BJ (cell line): ENCODE measurements around the gene PRAF2. TPM values are rescaled to one million over a fixed set of nuclear protein-coding genes. Genes with fewer than 3 reads are reported as not detected.

Source experiments
- CTCF ChIA-PET: fragments of 350-600 bp; formaldehyde crosslinking; extraction: SDS; loops from one replicate; lab custom pipeline; 2021; ENCODE audit warnings: antibody characterized with exemption, inconsistent platforms; lab: Yijun Ruan, JAX
- POLR2A ChIA-PET: fragments of 300-600 bp; sonication (Branson Sonifier 250); formaldehyde crosslinking; extraction: SDS; loops from one replicate; lab custom pipeline; 2021; ENCODE audit warnings: antibody characterized with exemption; lab: Charles Lee
- DNase-seq: peaks from one replicate; pipeline ENCODE4 v3.0.0-alpha.2; 2011; ENCODE audit warnings: low read depth
- H3K27me3 ChIP-seq: 2 replicates; pipeline ENCODE4 v1.6.0; 2011; ENCODE audit warnings: low read length; ENCODE audit not compliant: control insufficient read depth, insufficient read depth
- H3K36me3 ChIP-seq: 2 replicates; pipeline ENCODE4 v1.5.1; 2011; ENCODE audit warnings: low read length; ENCODE audit not compliant: control insufficient read depth, insufficient read depth
- H3K4me3 ChIP-seq: 2 replicates; pipeline ENCODE4 v1.5.1; 2011; ENCODE audit warnings: low read depth, mild to moderate bottlenecking, control low read depth, low read length
- CTCF ChIP-seq: IDR thresholded peaks from 2 replicates; pipeline ENCODE4 v1.5.1; 2011; ENCODE audit warnings: low read depth, mild to moderate bottlenecking, control low read depth, inconsistent platforms, low read length, moderate library complexity; ENCODE audit not compliant: insufficient read depth
- polyA plus RNA-seq: library from polyadenylated mRNA; depleted of rRNA; stranded (reverse); fragments of >200 nt; gene quantifications from 2 replicates; pipeline ENCODE4 v1.2.3, GENCODE V29; 2011

Gene PRAF2
- polyA plus RNA-seq, 1 experiment = 48.8 TPM

GRCh38 chrX:49063715-49064114 lies 10.1 kb downstream of the PRAF2 start:
- no peak overlapping the region for H3K4me3 ChIP-seq
- H3K27me3 ChIP-seq = no peaks in the 10 kb centered on the region
- no peaks in the 10 kb centered on the region for H3K36me3 ChIP-seq
- POLR2A ChIA-PET = no interaction called here
- TF ChIP-seq CTCF = no peak
- no peak for DNase-seq
- CTCF ChIA-PET = no interaction called here

- H3K4me3 ChIP-seq = no peak overlapping the region
- ChIA-PET CTCF (interaction anchor here (0.7 to 1.5 kb wide), 2 partner anchors 8 to 1571 kb away, joined by 3 read pairs; no protein-coding TSS in a partner anchor), POLR2A (no interaction called here)
- no peaks in the 10 kb centered on the region for H3K36me3 ChIP-seq
- no peak for DNase-seq
- TF ChIP-seq CTCF = no peak
- H3K27me3 ChIP-seq = no peaks in the 10 kb centered on the region
These were observed 11.9 kb downstream of the PRAF2 start for GRCh38 chrX:49061916-49062315.

- ChIA-PET CTCF (interaction anchor here (1.5 kb wide), 1 partner anchor 8 kb away, joined by 3 read pairs; no protein-coding TSS in a partner anchor), POLR2A (no interaction called here)
- H3K27me3 ChIP-seq = no peaks in the 10 kb centered on the region
- H3K4me3 ChIP-seq = no peak overlapping the region
- no peaks in the 10 kb centered on the region for H3K36me3 ChIP-seq
- DNase-seq = no peak
- no peak for TF ChIP-seq CTCF
These were observed 12.3 kb downstream of the PRAF2 start for GRCh38 chrX:49061490-49061889.

GRCh38 chrX:49060914-49061313 lies 12.9 kb downstream of the PRAF2 start:
- no peak for DNase-seq
- ChIA-PET CTCF (interaction anchor here (1.5 kb wide), 1 partner anchor 9 kb away, joined by 3 read pairs; no protein-coding TSS in a partner anchor), POLR2A (no interaction called here)
- H3K36me3 ChIP-seq = no peaks in the 10 kb centered on the region
- no peak overlapping the region for H3K4me3 ChIP-seq
- no peak for TF ChIP-seq CTCF
- no peaks in the 10 kb centered on the region for H3K27me3 ChIP-seq

GRCh38 chrX:49059681-49060085 lies 14.1 kb downstream of the PRAF2 start:
- H3K4me3 ChIP-seq = no peak overlapping the region
- no peak for TF ChIP-seq CTCF
- H3K27me3 ChIP-seq = no peaks in the 10 kb centered on the region
- no peak for DNase-seq
- no peaks in the 10 kb centered on the region for H3K36me3 ChIP-seq
- ChIA-PET CTCF (no interaction called here), POLR2A (no interaction called here)
